ENCODE measurements around the gene DNAJB14.

Gene DNAJB14

GRCh38 chr4:99917575-99917974 lies 28.8 kb downstream of the DNAJB14 start:
- Mint-ChIP-seq H3K4me3 (no peak overlapping the region), H3K4me1 (ENCODE audit: low read depth) (no peaks in the 10 kb centered on the region), H3K27ac (no peak overlapping the region), H3K36me3 (ENCODE audit: low read depth) (peaks cover 79% of the 10 kb centered on the region), H3K9me3 (peaks cover 8% of the 10 kb centered on the region), H3K27me3 (no peaks in the 10 kb centered on the region)
- intact Hi-C loops (cut with micrococcal nuclease) = no loop called here

GRCh38 chr4:99915449-99915848 lies 31.0 kb downstream of the DNAJB14 start:
- H3K4me1 Mint-ChIP-seq (ENCODE audit: low read depth) = no peaks in the 10 kb centered on the region
- intact Hi-C loops (cut with micrococcal nuclease) = no loop called here
- no peak overlapping the region for H3K27ac Mint-ChIP-seq
- H3K36me3 Mint-ChIP-seq (ENCODE audit: low read depth) = peaks cover 79% of the 10 kb centered on the region
- H3K27me3 Mint-ChIP-seq = no peaks in the 10 kb centered on the region
- peaks cover 8% of the 10 kb centered on the region for H3K9me3 Mint-ChIP-seq
- no peak overlapping the region for H3K4me3 Mint-ChIP-seq

- intact Hi-C loops (cut with micrococcal nuclease) = loop anchor here (1.0 to 5.0 kb wide), 4 partner anchors 38 to 808 kb away; partner anchors contain the start of genes ADH5 and H2AZ1
- H3K36me3 Mint-ChIP-seq (ENCODE audit: low read depth) = peaks cover 21% of the 10 kb centered on the region
- no peaks in the 10 kb centered on the region for H3K27me3 Mint-ChIP-seq
- peaks cover 28% of the 10 kb centered on the region for H3K4me1 Mint-ChIP-seq (ENCODE audit: low read depth)
- no peaks in the 10 kb centered on the region for H3K9me3 Mint-ChIP-seq
- peak overlapping the region; percentile 96 for H3K27ac Mint-ChIP-seq
- H3K4me3 Mint-ChIP-seq = no peak overlapping the region
Observed at GRCh38 chr4:99894998-99895397, 51.4 kb downstream of the DNAJB14 start.

GRCh38 chr4:99894161-99894997 lies 52.0 kb downstream of the DNAJB14 start, which contains the start of gene LAMTOR3:
TSS of gene LAMTOR3 (minus strand) at chr4:99894427. CDS start at chr4:99893963, 464 bp downstream.
- peak within 1 kb of the TSS; percentile 96 for H3K27ac Mint-ChIP-seq
- intact Hi-C loops (cut with micrococcal nuclease) = loop anchor here (1.0 to 5.0 kb wide), 4 partner anchors 37 to 807 kb away; partner anchors contain the start of genes ADH5 and H2AZ1
- H3K27me3 Mint-ChIP-seq = no peaks in the 10 kb centered on the region
- H3K9me3 Mint-ChIP-seq = no peaks in the 10 kb centered on the region
- peaks cover 24% of the 10 kb centered on the region for H3K36me3 Mint-ChIP-seq (ENCODE audit: low read depth)
- H3K4me1 Mint-ChIP-seq (ENCODE audit: low read depth) = peaks cover 31% of the 10 kb centered on the region
- H3K4me3 Mint-ChIP-seq = peak within 1 kb of the TSS; percentile 97

- Mint-ChIP-seq H3K4me1 (ENCODE audit: low read depth) (peaks cover 33% of the 10 kb centered on the region), H3K27me3 (no peaks in the 10 kb centered on the region), H3K9me3 (no peaks in the 10 kb centered on the region), H3K4me3 (peak overlapping the region; percentile 97), H3K27ac (peak overlapping the region; percentile 96), H3K36me3 (ENCODE audit: low read depth) (peaks cover 27% of the 10 kb centered on the region)
- intact Hi-C loops (cut with micrococcal nuclease) = loop anchor here (1.0 to 5.0 kb wide), 4 partner anchors 36 to 806 kb away; partner anchors contain the start of genes ADH5 and H2AZ1
Observed at GRCh38 chr4:99893839-99894160, 52.6 kb downstream of the DNAJB14 start.

- Mint-ChIP-seq H3K4me1 (ENCODE audit: low read depth) (peaks cover 33% of the 10 kb centered on the region), H3K4me3 (peak overlapping the region; percentile 97), H3K9me3 (no peaks in the 10 kb centered on the region), H3K27ac (peak overlapping the region; percentile 96), H3K36me3 (ENCODE audit: low read depth) (peaks cover 27% of the 10 kb centered on the region), H3K27me3 (no peaks in the 10 kb centered on the region)
- intact Hi-C loops (cut with micrococcal nuclease) = loop anchor here (5.0 kb wide), 2 partner anchors 36 to 806 kb away; partner anchors contain the start of gene ADH5
Observed at GRCh38 chr4:99893029-99893428, 53.4 kb downstream of the DNAJB14 start.

GRCh38 chr4:99891351-99891750 lies 55.1 kb downstream of the DNAJB14 start:
- H3K9me3 Mint-ChIP-seq = no peaks in the 10 kb centered on the region
- no peak overlapping the region for H3K4me3 Mint-ChIP-seq
- H3K27ac Mint-ChIP-seq = no peak overlapping the region
- H3K27me3 Mint-ChIP-seq = no peaks in the 10 kb centered on the region
- H3K4me1 Mint-ChIP-seq (ENCODE audit: low read depth) = peaks cover 33% of the 10 kb centered on the region
- H3K36me3 Mint-ChIP-seq (ENCODE audit: low read depth) = peaks cover 35% of the 10 kb centered on the region
- intact Hi-C loops (cut with micrococcal nuclease) = loop anchor here (5.0 kb wide), 2 partner anchors 34 to 804 kb away; partner anchors contain the start of gene ADH5

GRCh38 chr4:99887837-99888236 lies 58.6 kb downstream of the DNAJB14 start:
- Mint-ChIP-seq H3K27me3 (no peaks in the 10 kb centered on the region), H3K27ac (no peak overlapping the region), H3K4me1 (ENCODE audit: low read depth) (peaks cover 15% of the 10 kb centered on the region), H3K9me3 (no peaks in the 10 kb centered on the region), H3K4me3 (no peak overlapping the region), H3K36me3 (ENCODE audit: low read depth) (peaks cover 43% of the 10 kb centered on the region)
- intact Hi-C loops (cut with micrococcal nuclease) = no loop called here

GRCh38 chr4:99886146-99886545 lies 60.3 kb downstream of the DNAJB14 start:
- Mint-ChIP-seq H3K27me3 (no peaks in the 10 kb centered on the region), H3K9me3 (no peaks in the 10 kb centered on the region), H3K27ac (no peak overlapping the region), H3K4me3 (no peak overlapping the region), H3K4me1 (ENCODE audit: low read depth) (peaks cover 8% of the 10 kb centered on the region), H3K36me3 (ENCODE audit: low read depth) (peaks cover 41% of the 10 kb centered on the region)
- intact Hi-C loops (cut with micrococcal nuclease) = no loop called here

- no peak overlapping the region for H3K27ac Mint-ChIP-seq
- H3K4me1 Mint-ChIP-seq (ENCODE audit: low read depth) = peaks cover 5% of the 10 kb centered on the region
- no peaks in the 10 kb centered on the region for H3K27me3 Mint-ChIP-seq
- intact Hi-C loops (cut with micrococcal nuclease) = loop anchor here (1.0 kb wide), 1 partner anchor 73 kb away; no protein-coding TSS in a partner anchor
- no peaks in the 10 kb centered on the region for H3K9me3 Mint-ChIP-seq
- peaks cover 43% of the 10 kb centered on the region for H3K36me3 Mint-ChIP-seq (ENCODE audit: low read depth)
- no peak overlapping the region for H3K4me3 Mint-ChIP-seq
Observed at GRCh38 chr4:99885687-99886086, 60.7 kb downstream of the DNAJB14 start.

- peaks cover 5% of the 10 kb centered on the region for H3K4me1 Mint-ChIP-seq (ENCODE audit: low read depth)
- H3K36me3 Mint-ChIP-seq (ENCODE audit: low read depth) = peaks cover 48% of the 10 kb centered on the region
- intact Hi-C loops (cut with micrococcal nuclease) = loop anchor here (1.0 kb wide), 1 partner anchor 73 kb away; no protein-coding TSS in a partner anchor
- H3K27ac Mint-ChIP-seq = no peak overlapping the region
- no peak overlapping the region for H3K4me3 Mint-ChIP-seq
- H3K27me3 Mint-ChIP-seq = no peaks in the 10 kb centered on the region
- H3K9me3 Mint-ChIP-seq = no peaks in the 10 kb centered on the region
Observed at GRCh38 chr4:99885063-99885664, 61.3 kb downstream of the DNAJB14 start.

GRCh38 chr4:99879458-99879857 lies 67.0 kb downstream of the DNAJB14 start:
- H3K36me3 Mint-ChIP-seq (ENCODE audit: low read depth) = peaks cover 64% of the 10 kb centered on the region
- no peaks in the 10 kb centered on the region for H3K27me3 Mint-ChIP-seq
- intact Hi-C loops (cut with micrococcal nuclease) = no loop called here
- no peak overlapping the region for H3K27ac Mint-ChIP-seq
- no peaks in the 10 kb centered on the region for H3K4me1 Mint-ChIP-seq (ENCODE audit: low read depth)
- H3K4me3 Mint-ChIP-seq = no peak overlapping the region
- H3K9me3 Mint-ChIP-seq = no peaks in the 10 kb centered on the region

- peaks cover 67% of the 10 kb centered on the region for H3K36me3 Mint-ChIP-seq (ENCODE audit: low read depth)
- H3K4me3 Mint-ChIP-seq = no peak overlapping the region
- intact Hi-C loops (cut with micrococcal nuclease) = no loop called here
Observed at GRCh38 chr4:99878604-99879003, 67.8 kb downstream of the DNAJB14 start.

GRCh38 chr4:99876946-99877345 lies 69.5 kb downstream of the DNAJB14 start:
- Mint-ChIP-seq H3K36me3 (ENCODE audit: low read depth) (peaks cover 74% of the 10 kb centered on the region), H3K27me3 (no peaks in the 10 kb centered on the region), H3K4me1 (ENCODE audit: low read depth) (no peaks in the 10 kb centered on the region), H3K4me3 (no peak overlapping the region), H3K27ac (no peak overlapping the region), H3K9me3 (no peaks in the 10 kb centered on the region)
- intact Hi-C loops (cut with micrococcal nuclease) = no loop called here

More at GRCh38 chr4:99878604-99879003, 67.8 kb downstream of the DNAJB14 start:
- no peak overlapping the region for H3K27ac Mint-ChIP-seq
- H3K9me3 Mint-ChIP-seq = no peaks in the 10 kb centered on the region
- no peaks in the 10 kb centered on the region for H3K27me3 Mint-ChIP-seq
- no peaks in the 10 kb centered on the region for H3K4me1 Mint-ChIP-seq (ENCODE audit: low read depth)
